Natural killer cell (primary cell): ENCODE data around the gene TRIM4. TPM values are rescaled to one million over a fixed set of nuclear protein-coding genes. Genes with fewer than 3 reads are reported as not detected.

Experiments
- ATAC-seq, 3 donors: fragments of 150-1000 bp in 2 of 3; fragments of 200-7000 bp in 1 of 3; cut with Tn5 transposase; 1 replicate in 1 of 3; 2 replicates in 2 of 3; pipeline ENCODE4 v1.10.0; 2021; ENCODE audit warnings: mild to moderate bottlenecking in 2 of 3, moderate library complexity in 2 of 3
- DNase-seq, 2 donors: peaks; one replicate each; pipeline versions ENCODE4 v3.0.0 to v3.0.0-alpha.2; 2013 to 2021; ENCODE audit warnings: mixed read lengths in 1 of 2
- H3K27ac ChIP-seq: one replicate; pipeline ENCODE4 v1.5.1; 2013; ENCODE audit warnings: mild to moderate bottlenecking, low read length
- H3K27me3 ChIP-seq: one replicate; pipeline ENCODE4 v1.6.1; 2013; ENCODE audit warnings: low read length; ENCODE audit not compliant: control insufficient read depth, insufficient read depth
- H3K36me3 ChIP-seq: one replicate; pipeline ENCODE4 v1.6.1; 2013; ENCODE audit warnings: low read length; ENCODE audit not compliant: control insufficient read depth, insufficient read depth
- H3K4me1 ChIP-seq: one replicate; pipeline ENCODE4 v1.6.1; 2013; ENCODE audit warnings: low read length; ENCODE audit not compliant: control insufficient read depth, insufficient read depth
- H3K4me3 ChIP-seq: one replicate; pipeline ENCODE4 v1.5.1; 2013; ENCODE audit warnings: low read length
- H3K9me3 ChIP-seq: one replicate; pipeline ENCODE4 v1.6.1; 2013; ENCODE audit warnings: low read length; ENCODE audit not compliant: control insufficient read depth, insufficient read depth
- H3K27ac Mint-ChIP-seq, 2 donors: one replicate each; pipeline ENCODE4 v1.8.0; 2022; ENCODE audit warnings: mild to moderate bottlenecking in 2 of 2, mixed read lengths in 2 of 2, moderate library complexity in 1 of 2
- H3K27me3 Mint-ChIP-seq, 2 donors: one replicate each; pipeline ENCODE4 v1.8.0; 2022; ENCODE audit warnings: low read depth in 2 of 2, mixed read lengths in 2 of 2
- H3K36me3 Mint-ChIP-seq: one replicate; pipeline ENCODE4 v1.8.0; 2022; ENCODE audit warnings: mixed read lengths
- H3K4me1 Mint-ChIP-seq, 2 donors: one replicate each; pipeline ENCODE4 v1.8.0; 2022; ENCODE audit warnings: mixed read lengths in 2 of 2
- H3K4me3 Mint-ChIP-seq: one replicate; pipeline ENCODE4 v1.8.0; 2022; ENCODE audit warnings: mild to moderate bottlenecking, moderate library complexity, mixed read lengths
- H3K9me3 Mint-ChIP-seq, 2 donors: one replicate each; pipeline ENCODE4 v1.8.0; 2022; ENCODE audit warnings: mixed read lengths in 2 of 2
- CTCF ChIP-seq: fragments of 200-600 bp; IDR thresholded peaks from one replicate; pipeline ENCODE4 v1.8.0; 2022; ENCODE audit warnings: antibody characterized with exemption
- WGBS: methylation state at CpG from one replicate; pipeline ENCODE4 v1.1.7; 2013; ENCODE audit warnings: missing lambda C conversion rate; ENCODE audit not compliant: insufficient coverage; 5-methylcytosine and 5-hydroxymethylcytosine counted together
- intact Hi-C: fragments of 100-400 bp; cut with micrococcal nuclease; formaldehyde crosslinking; loops from one replicate; pipeline ENCODE4 v1.14.2; 2022
- total RNA-seq, 4 donors: library from RNA; stranded (reverse); fragments of 120-200 nt in 1 of 4; gene quantifications; one replicate each; pipeline versions ENCODE4 v1.2.3 to v1.2.4, GENCODE V29; 2013 to 2022

TRIM4 gene
- total RNA-seq, 3 donors from 2014 or later (not counting 1 experiment from before 2014, with no cell fraction given) = 16.8 to 28.1 (median 22.4) TPM

GRCh38 chr7:99926321-99926720 lies 7.0 kb upstream of the TRIM4 start:
- H3K9me3 Mint-ChIP-seq = no peaks in the 10 kb centered on the region
- intact Hi-C loops = no loop called here

GRCh38 chr7:99923200-99923599 lies 3.9 kb upstream of the TRIM4 start:
- DNase-seq (no peak), ATAC-seq (no peak)
- Mint-ChIP-seq H3K4me3 (no peak overlapping the region), H3K4me1 (peaks cover 11 to 18% of the 10 kb centered on the region in 2 donors), H3K27ac (no peak overlapping the region), H3K27me3 (peaks cover 16 to 35% of the 10 kb centered on the region in 2 donors), H3K9me3 (no peaks in the 10 kb centered on the region), H3K36me3 (no peaks in the 10 kb centered on the region)
- no peak overlapping the region for H3K27ac ChIP-seq
- H3K4me1 ChIP-seq = peaks cover 14% of the 10 kb centered on the region
- no peak for TF ChIP-seq CTCF
- H3K36me3 ChIP-seq = no peaks in the 10 kb centered on the region
- intact Hi-C loops = no loop called here
- H3K4me3 ChIP-seq = no peak overlapping the region
- peaks cover 6% of the 10 kb centered on the region for H3K27me3 ChIP-seq
- H3K9me3 ChIP-seq = no peaks in the 10 kb centered on the region
- 99% methylated on average over 3 of the region's 3 CpGs for WGBS

More at GRCh38 chr7:99926321-99926720, 7.0 kb upstream of the TRIM4 start:
- H3K27ac ChIP-seq = no peak overlapping the region
- DNase-seq = no peak
- no peaks in the 10 kb centered on the region for H3K9me3 ChIP-seq
- no peak for TF ChIP-seq CTCF
- no peak for ATAC-seq
- Mint-ChIP-seq H3K36me3 (no peaks in the 10 kb centered on the region), H3K27me3 (peaks cover 39 to 61% of the 10 kb centered on the region in 2 donors), H3K4me1 (peaks cover 0 to 5% of the 10 kb centered on the region in 2 donors), H3K4me3 (no peak overlapping the region), H3K27ac (no peak overlapping the region)
- H3K4me3 ChIP-seq = no peak overlapping the region
- peaks cover 8% of the 10 kb centered on the region for H3K27me3 ChIP-seq
- H3K4me1 ChIP-seq = peaks cover 6% of the 10 kb centered on the region
- no peaks in the 10 kb centered on the region for H3K36me3 ChIP-seq

- Mint-ChIP-seq H3K4me1 (peaks cover 31 to 48% of the 10 kb centered on the region in 2 donors), H3K36me3 (no peaks in the 10 kb centered on the region), H3K27ac (peak overlapping the region; percentile 91 to 95), H3K9me3 (no peaks in the 10 kb centered on the region), H3K27me3 (peaks cover 3 to 5% of the 10 kb centered on the region in 2 donors), H3K4me3 (peak overlapping the region; percentile 91)
- Histone ChIP-seq H3K27ac (peak overlapping the region; percentile 90), H3K27me3 (no peaks in the 10 kb centered on the region), H3K4me3 (peak overlapping the region; percentile 63), H3K9me3 (no peaks in the 10 kb centered on the region), H3K36me3 (peaks cover 8% of the 10 kb centered on the region), H3K4me1 (peaks cover 23% of the 10 kb centered on the region)
- 96% methylated on average over 3 of the region's 3 CpGs for WGBS
- no peak for TF ChIP-seq CTCF
- DNase-seq (no peak), ATAC-seq (no peak)
- intact Hi-C loops = no loop called here
These were observed 819 bp upstream of the TRIM4 start for GRCh38 chr7:99920149-99920548.

GRCh38 chr7:99919814-99920112 lies 433 bp upstream of the TRIM4 start:
- no peak for TF ChIP-seq CTCF
- no peak for ATAC-seq
- Mint-ChIP-seq H3K27me3 (peaks cover under 1 to 2% of the 10 kb centered on the region in 2 donors), H3K4me3 (peak overlapping the region; percentile 91), H3K9me3 (no peaks in the 10 kb centered on the region), H3K36me3 (no peaks in the 10 kb centered on the region), H3K27ac (peak overlapping the region; percentile 91 to 95), H3K4me1 (peaks cover 31 to 51% of the 10 kb centered on the region in 2 donors)
- Histone ChIP-seq H3K9me3 (no peaks in the 10 kb centered on the region), H3K27me3 (no peaks in the 10 kb centered on the region), H3K4me1 (peaks cover 23% of the 10 kb centered on the region), H3K36me3 (peaks cover 8% of the 10 kb centered on the region), H3K27ac (peak overlapping the region; percentile 90), H3K4me3 (peak overlapping the region; percentile 63)
- no peak for DNase-seq
- intact Hi-C loops = loop anchor here (10.0 kb wide), 1 partner anchor 135 kb away; no protein-coding TSS in a partner anchor
- WGBS = 30% methylated on average over 4 of the region's 4 CpGs
